Activated CD4-positive, alpha-beta T cell treated with anti-CD3 and anti-CD28 coated beads, Interleukin-2, amount 10 ng/mL, durations not matched to agents 7 days and 5 days (primary cell): Measurements from ENCODE around the gene ADGRL3. TPM values are rescaled to one million over a fixed set of nuclear protein-coding genes. Genes with fewer than 3 reads are reported as not detected.

Source experiments
- CTCF ChIA-PET: fragments of 350-600 bp; sonication (Branson Sonifier 250); formaldehyde crosslinking; loops from one replicate; lab custom pipeline; 2021; ENCODE audit warnings: antibody characterized with exemption; lab: Charles Lee
- POLR2A ChIA-PET: fragments of 350-600 bp; sonication (Branson Sonifier 250); formaldehyde crosslinking; loops from one replicate; lab custom pipeline; 2021; ENCODE audit warnings: antibody characterized with exemption; lab: Charles Lee
- DNase-seq: peaks from one replicate; pipeline ENCODE4 v3.0.0-alpha.2; 2020
- H3K27ac Mint-ChIP-seq: one replicate; pipeline ENCODE4 v1.8.0; 2021; ENCODE audit warnings: mild to moderate bottlenecking, moderate library complexity, mixed read lengths
- H3K27me3 Mint-ChIP-seq: one replicate; pipeline ENCODE4 v1.8.0; 2021; ENCODE audit warnings: mixed read lengths
- H3K36me3 Mint-ChIP-seq: one replicate; pipeline ENCODE4 v1.8.0; 2021; ENCODE audit warnings: low read depth, mixed read lengths
- H3K4me1 Mint-ChIP-seq: one replicate; pipeline ENCODE4 v1.8.0; 2021; ENCODE audit warnings: mixed read lengths
- H3K4me3 Mint-ChIP-seq: one replicate; pipeline ENCODE4 v1.8.0; 2021; ENCODE audit warnings: mild to moderate bottlenecking, moderate library complexity, mixed read lengths
- H3K9me3 Mint-ChIP-seq: one replicate; pipeline ENCODE4 v1.8.0; 2021; ENCODE audit warnings: mixed read lengths
- total RNA-seq, 2 experiments: library from RNA; stranded (reverse); gene quantifications; one replicate each; pipeline ENCODE4 v1.2.3, GENCODE V29; 2021

ADGRL3 gene
- total RNA-seq, 2 experiments from 2014 or later: not detected

GRCh38 chr4:61520166-61520565, 320.0 kb downstream of the ADGRL3 start:
- no peak for DNase-seq
- no peaks in the 10 kb centered on the region for H3K4me1 Mint-ChIP-seq

GRCh38 chr4:61520681-61521160, 320.6 kb downstream of the ADGRL3 start:
- ChIA-PET CTCF (no interaction called here), POLR2A (no interaction called here)

More at GRCh38 chr4:61520166-61520565, 320.0 kb downstream of the ADGRL3 start:
- Mint-ChIP-seq H3K4me3 (no peak overlapping the region), H3K27ac (no peak overlapping the region), H3K36me3 (no peaks in the 10 kb centered on the region), H3K27me3 (no peaks in the 10 kb centered on the region), H3K9me3 (no peaks in the 10 kb centered on the region)
- ChIA-PET POLR2A (no interaction called here), CTCF (no interaction called here)

DNA sequence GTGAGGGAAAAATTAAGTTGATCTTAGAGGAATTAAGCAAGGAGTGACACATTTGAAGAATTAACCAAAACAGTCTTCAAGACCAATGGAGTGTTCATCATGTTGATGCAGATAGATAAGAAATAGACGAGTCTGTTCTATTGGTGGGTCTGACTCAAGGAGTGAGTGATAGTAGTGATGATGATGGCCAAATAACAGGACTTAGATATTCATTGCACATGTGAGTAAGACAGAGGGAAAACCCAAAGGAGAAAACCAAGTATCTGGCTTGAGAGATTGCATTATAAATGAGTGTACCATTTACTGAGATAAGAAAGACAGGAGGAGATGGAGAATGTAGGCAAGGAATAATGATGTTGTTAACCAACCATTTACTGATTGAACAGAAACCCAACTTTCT, 321.3 kb downstream of the ADGRL3 start:
- H3K36me3 Mint-ChIP-seq: no peaks in the 10 kb centered on the region
- ChIA-PET CTCF (no interaction called here), POLR2A (no interaction called here)
- no peak overlapping the region for H3K27ac Mint-ChIP-seq
- no peaks in the 10 kb centered on the region for H3K27me3 Mint-ChIP-seq
- no peak overlapping the region for H3K4me3 Mint-ChIP-seq
- H3K4me1 Mint-ChIP-seq: no peaks in the 10 kb centered on the region
- DNase-seq: no peak
- H3K9me3 Mint-ChIP-seq: no peaks in the 10 kb centered on the region

More at GRCh38 chr4:61520681-61521160, 320.6 kb downstream of the ADGRL3 start:
- Mint-ChIP-seq H3K27me3 (no peaks in the 10 kb centered on the region), H3K4me3 (no peak overlapping the region), H3K4me1 (no peaks in the 10 kb centered on the region), H3K9me3 (no peaks in the 10 kb centered on the region), H3K36me3 (no peaks in the 10 kb centered on the region), H3K27ac (no peak overlapping the region)
- no peak for DNase-seq

DNA sequence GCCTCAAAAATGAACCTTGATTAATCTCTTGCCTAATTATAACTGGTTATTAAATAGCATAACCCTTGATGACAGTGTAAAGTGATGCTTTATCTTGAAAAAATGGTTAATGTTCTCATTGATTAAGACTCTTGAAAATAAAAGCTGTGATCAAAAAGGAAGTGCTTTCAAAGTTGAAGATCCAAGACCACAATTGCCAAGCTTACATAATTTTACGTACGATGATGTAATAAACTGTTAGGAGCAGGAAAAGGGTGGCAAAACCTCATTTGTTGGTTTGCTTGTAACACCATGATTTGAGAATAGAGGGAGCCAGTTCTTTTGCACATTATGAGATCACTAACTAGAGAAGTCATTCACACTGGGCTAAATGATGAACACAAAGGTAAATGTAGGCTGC, 322.2 kb downstream of the ADGRL3 start:
- no peak overlapping the region for H3K4me3 Mint-ChIP-seq
- H3K36me3 Mint-ChIP-seq: no peaks in the 10 kb centered on the region
- H3K27me3 Mint-ChIP-seq: no peaks in the 10 kb centered on the region
- no peaks in the 10 kb centered on the region for H3K9me3 Mint-ChIP-seq
- H3K27ac Mint-ChIP-seq: no peak overlapping the region
- ChIA-PET CTCF (no interaction called here), POLR2A (no interaction called here)
- no peaks in the 10 kb centered on the region for H3K4me1 Mint-ChIP-seq
- no peak for DNase-seq

DNA sequence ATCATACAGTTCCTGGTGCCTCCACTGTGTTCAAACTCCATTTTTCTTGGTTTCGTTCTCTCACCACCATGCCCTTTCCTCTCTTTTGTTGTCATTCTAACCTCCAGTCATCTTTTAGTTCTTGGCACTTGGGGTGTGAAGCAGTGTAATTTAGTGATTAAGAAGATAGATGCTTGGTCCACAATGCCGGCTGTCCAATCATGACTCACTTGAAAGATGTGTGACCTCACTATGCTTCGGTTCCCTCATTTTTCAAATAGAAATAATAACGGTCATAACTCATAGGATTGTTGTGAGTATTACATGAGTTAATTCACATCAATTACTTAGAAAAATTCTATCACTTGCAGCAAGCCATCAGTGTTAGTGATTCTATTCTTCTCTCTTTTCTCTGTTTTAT, 327.8 kb downstream of the ADGRL3 start:
- DNase-seq: no peak
- Mint-ChIP-seq H3K27me3 (no peaks in the 10 kb centered on the region), H3K9me3 (no peaks in the 10 kb centered on the region), H3K36me3 (no peaks in the 10 kb centered on the region), H3K4me3 (no peak overlapping the region), H3K4me1 (no peaks in the 10 kb centered on the region), H3K27ac (no peak overlapping the region)
- ChIA-PET POLR2A (no interaction called here), CTCF (no interaction called here)

GRCh38 chr4:61528595-61528994, 328.5 kb downstream of the ADGRL3 start:
- Mint-ChIP-seq H3K4me1 (no peaks in the 10 kb centered on the region), H3K27me3 (no peaks in the 10 kb centered on the region), H3K27ac (no peak overlapping the region), H3K36me3 (no peaks in the 10 kb centered on the region), H3K4me3 (no peak overlapping the region), H3K9me3 (no peaks in the 10 kb centered on the region)
- CTCF ChIA-PET: interaction anchor here (0.7 kb wide), 1 partner anchor 808 kb away, joined by 3 read pairs; no protein-coding TSS in a partner anchor
- DNase-seq: no peak
- POLR2A ChIA-PET: no interaction called here

DNA sequence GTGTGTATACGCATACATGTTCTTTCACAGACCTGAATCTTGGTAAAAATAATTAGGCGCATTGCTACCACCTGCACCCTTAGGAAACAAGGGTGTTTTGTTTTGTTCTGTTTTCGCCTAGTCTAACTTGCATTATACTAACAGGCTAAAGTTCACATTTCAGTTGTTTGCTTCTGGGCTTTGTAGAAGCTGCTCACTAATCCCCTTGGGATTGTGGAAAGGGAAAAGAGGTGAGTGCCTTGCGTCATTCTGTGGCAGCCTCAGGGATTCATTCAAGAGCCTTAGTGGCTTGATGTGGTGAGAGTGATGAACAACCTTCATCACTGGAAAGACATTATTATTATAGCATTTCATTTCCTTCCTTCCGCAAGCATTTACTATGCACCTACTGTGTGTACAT, 331.1 kb downstream of the ADGRL3 start:
- H3K9me3 Mint-ChIP-seq: no peaks in the 10 kb centered on the region
- H3K4me3 Mint-ChIP-seq: no peak overlapping the region
- ChIA-PET POLR2A (no interaction called here), CTCF (no interaction called here)
- no peak for DNase-seq
- H3K4me1 Mint-ChIP-seq: no peaks in the 10 kb centered on the region
- H3K27ac Mint-ChIP-seq: no peak overlapping the region
- H3K36me3 Mint-ChIP-seq: no peaks in the 10 kb centered on the region
- no peaks in the 10 kb centered on the region for H3K27me3 Mint-ChIP-seq

GRCh38 chr4:61532336-61533000, 332.3 kb downstream of the ADGRL3 start:
- Mint-ChIP-seq H3K36me3 (no peaks in the 10 kb centered on the region), H3K4me3 (no peak overlapping the region), H3K4me1 (no peaks in the 10 kb centered on the region), H3K27me3 (no peaks in the 10 kb centered on the region), H3K27ac (no peak overlapping the region), H3K9me3 (peaks cover 4% of the 10 kb centered on the region)
- no peak for DNase-seq
- ChIA-PET POLR2A (no interaction called here), CTCF (no interaction called here)

- ChIA-PET CTCF (no interaction called here), POLR2A (no interaction called here)
- DNase-seq: no peak
- no peak overlapping the region for H3K27ac Mint-ChIP-seq
- H3K4me3 Mint-ChIP-seq: no peak overlapping the region
- H3K27me3 Mint-ChIP-seq: no peaks in the 10 kb centered on the region
- H3K9me3 Mint-ChIP-seq: peaks cover 4% of the 10 kb centered on the region
- H3K4me1 Mint-ChIP-seq: no peaks in the 10 kb centered on the region
- no peaks in the 10 kb centered on the region for H3K36me3 Mint-ChIP-seq
Measured at GRCh38 chr4:61533140-61533539, 333.0 kb downstream of the ADGRL3 start.

DNA sequence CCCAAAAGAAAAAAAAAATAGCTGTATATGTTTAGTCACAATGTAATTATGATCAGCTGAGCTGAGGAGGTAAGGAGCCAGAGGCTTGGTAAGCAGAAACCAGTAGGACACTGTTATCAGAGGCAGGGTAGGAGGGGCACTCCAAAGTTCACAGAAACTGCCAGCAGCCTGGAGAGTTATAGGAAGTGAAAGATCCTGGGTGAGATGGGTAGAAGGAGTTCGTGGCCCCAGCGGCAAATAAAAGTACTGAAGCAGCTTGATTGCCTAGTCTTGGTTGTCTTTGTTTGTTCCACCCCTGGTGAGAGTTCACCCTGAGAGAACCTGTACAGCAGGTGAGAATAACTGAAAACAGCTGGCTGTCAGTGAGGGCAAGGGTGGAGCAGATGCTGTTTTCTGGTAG, 340.8 kb downstream of the ADGRL3 start:
- Mint-ChIP-seq H3K27ac (no peak overlapping the region), H3K36me3 (no peaks in the 10 kb centered on the region), H3K4me3 (no peak overlapping the region), H3K4me1 (no peaks in the 10 kb centered on the region), H3K9me3 (peaks cover 4% of the 10 kb centered on the region), H3K27me3 (no peaks in the 10 kb centered on the region)
- DNase-seq: no peak
- POLR2A ChIA-PET: no interaction called here
- CTCF ChIA-PET: no interaction called here

DNA sequence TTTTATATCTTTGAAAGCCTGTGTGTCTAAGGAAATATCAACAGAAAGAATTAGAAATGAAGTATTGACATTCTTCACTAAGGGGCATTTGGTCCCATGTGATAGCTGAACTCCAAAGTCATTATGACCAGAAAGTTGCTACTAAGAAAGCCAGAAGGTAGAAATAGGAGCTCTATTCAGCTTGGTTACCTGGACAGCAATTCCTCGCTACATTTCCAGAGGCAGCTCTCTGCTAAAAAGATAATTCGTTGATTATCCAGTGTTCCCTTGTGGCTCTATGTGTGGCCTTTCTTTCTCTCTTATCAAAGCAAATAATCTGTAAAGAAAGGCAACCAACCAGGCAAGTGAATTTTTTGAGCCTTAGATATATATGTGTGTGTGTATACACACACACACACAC, 341.3 kb downstream of the ADGRL3 start:
- no peaks in the 10 kb centered on the region for H3K36me3 Mint-ChIP-seq
- H3K27ac Mint-ChIP-seq: no peak overlapping the region
- no peaks in the 10 kb centered on the region for H3K27me3 Mint-ChIP-seq
- H3K4me3 Mint-ChIP-seq: no peak overlapping the region
- no peak for DNase-seq
- H3K4me1 Mint-ChIP-seq: no peaks in the 10 kb centered on the region
- H3K9me3 Mint-ChIP-seq: peaks cover 4% of the 10 kb centered on the region
- ChIA-PET POLR2A (no interaction called here), CTCF (no interaction called here)

GRCh38 chr4:61543976-61544375, 343.9 kb downstream of the ADGRL3 start:
- no peaks in the 10 kb centered on the region for H3K27me3 Mint-ChIP-seq
- POLR2A ChIA-PET: no interaction called here
- no peak overlapping the region for H3K27ac Mint-ChIP-seq
- no peak overlapping the region for H3K4me3 Mint-ChIP-seq
- no peaks in the 10 kb centered on the region for H3K4me1 Mint-ChIP-seq
- CTCF ChIA-PET: no interaction called here
- no peaks in the 10 kb centered on the region for H3K9me3 Mint-ChIP-seq
- DNase-seq: no peak
- no peaks in the 10 kb centered on the region for H3K36me3 Mint-ChIP-seq

- Mint-ChIP-seq H3K4me3 (no peak overlapping the region), H3K9me3 (no peaks in the 10 kb centered on the region)
- CTCF ChIA-PET: no interaction called here
Measured at GRCh38 chr4:61545902-61546480, 345.9 kb downstream of the ADGRL3 start.

DNA sequence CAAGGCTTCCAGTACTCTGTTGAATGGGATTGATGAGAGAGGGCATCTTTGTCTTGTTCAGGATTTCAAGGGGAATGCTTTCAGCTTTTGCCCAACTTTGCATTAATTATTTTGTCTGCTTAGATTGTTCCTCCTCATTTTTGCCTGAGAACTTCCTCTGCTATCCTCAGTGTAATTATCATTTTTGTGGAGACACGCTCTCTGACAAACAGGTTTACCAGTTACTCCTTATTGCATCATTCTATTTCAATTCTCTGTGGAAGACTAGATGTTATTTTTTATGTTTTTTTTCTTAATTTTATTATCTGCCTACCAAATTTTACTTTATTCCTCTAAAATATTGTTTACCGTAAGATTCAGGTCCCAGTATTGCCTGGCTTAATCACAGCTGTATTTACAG, 349.2 kb downstream of the ADGRL3 start:
- CTCF ChIA-PET: no interaction called here
- Mint-ChIP-seq H3K4me1 (no peaks in the 10 kb centered on the region), H3K36me3 (no peaks in the 10 kb centered on the region), H3K27ac (no peak overlapping the region), H3K4me3 (no peak overlapping the region), H3K27me3 (no peaks in the 10 kb centered on the region), H3K9me3 (no peaks in the 10 kb centered on the region)
- DNase-seq: no peak
- POLR2A ChIA-PET: no interaction called here

More at GRCh38 chr4:61545902-61546480, 345.9 kb downstream of the ADGRL3 start:
- Mint-ChIP-seq H3K4me1 (no peaks in the 10 kb centered on the region), H3K27ac (no peak overlapping the region), H3K27me3 (no peaks in the 10 kb centered on the region), H3K36me3 (no peaks in the 10 kb centered on the region)
- DNase-seq: no peak
- POLR2A ChIA-PET: no interaction called here
